Posterior cingulate gyrus (tissue), 11 donors: ENCODE data around the gene TAOK2.
A peak's percentile ranks its signal among the peaks of the same experiment; 100 is the strongest.
"Not testable (repeated sequence)": the region's sequence is repeated elsewhere in the genome, so short reads cannot be mapped to it uniquely, and the experiment has no call there.

Source experiments
- DNase-seq, 10 donors: peaks; one replicate each; pipeline versions ENCODE4 v3.0.0 to v3.0.0-alpha.2; 2020 to 2021; ENCODE audit warnings: mixed read lengths in 3 of 10
- intact Hi-C: fragments of 100-400 bp; cut with DNase I; formaldehyde crosslinking; loops from one replicate; pipeline ENCODE4 v1.15.1; 2023

The TAOK2 gene

GRCh38 chr16:29973384-29974246, at the start of gene TAOK2:
Gene TAOK2 (plus strand): TSS chr16:29973868. CDS start chr16:29977773, 3,905 bp downstream.
- intact Hi-C loops, result loop anchor here (1.0 to 5.0 kb wide), 3 partner anchors 22 to 111 kb away; partner anchors contain the start of genes CDIPT, HIRIP3 and SEZ6L2

GRCh38 chr16:29925105-29925756, 48.4 kb upstream of the TAOK2 start:
- peak in 1 of 10 donors; percentile 26 for DNase-seq

More at GRCh38 chr16:29973384-29974246, at the start of gene TAOK2:
- DNase-seq, result peak; percentile 97 to 100 (median 99)

GRCh38 chr16:29925781-29926710, 47.6 kb upstream of the TAOK2 start, which contains the start of gene KCTD13:
Gene KCTD13 (minus strand): TSS chr16:29926226. CDS start chr16:29926033, 193 bp downstream.
- intact Hi-C loops, result loop anchor here (2.0 to 5.0 kb wide), 2 partner anchors 25 to 36 kb away; partner anchors contain the start of genes ASPHD1 and TMEM219
- peak; percentile 76 to 97 (median 81) for DNase-seq

More at GRCh38 chr16:29925105-29925756, 48.4 kb upstream of the TAOK2 start:
- intact Hi-C loops, result loop anchor here (5.0 kb wide), 1 partner anchor 37 kb away; the partner anchor contains the start of gene TMEM219

GRCh38 chr16:29926711-29927052, 47.0 kb upstream of the TAOK2 start:
- peak in 1 of 10 donors; percentile 25 for DNase-seq
- intact Hi-C loops, result loop anchor here (2.0 to 5.0 kb wide), 2 partner anchors 26 to 36 kb away; partner anchors contain the start of genes ASPHD1 and TMEM219

DNA sequence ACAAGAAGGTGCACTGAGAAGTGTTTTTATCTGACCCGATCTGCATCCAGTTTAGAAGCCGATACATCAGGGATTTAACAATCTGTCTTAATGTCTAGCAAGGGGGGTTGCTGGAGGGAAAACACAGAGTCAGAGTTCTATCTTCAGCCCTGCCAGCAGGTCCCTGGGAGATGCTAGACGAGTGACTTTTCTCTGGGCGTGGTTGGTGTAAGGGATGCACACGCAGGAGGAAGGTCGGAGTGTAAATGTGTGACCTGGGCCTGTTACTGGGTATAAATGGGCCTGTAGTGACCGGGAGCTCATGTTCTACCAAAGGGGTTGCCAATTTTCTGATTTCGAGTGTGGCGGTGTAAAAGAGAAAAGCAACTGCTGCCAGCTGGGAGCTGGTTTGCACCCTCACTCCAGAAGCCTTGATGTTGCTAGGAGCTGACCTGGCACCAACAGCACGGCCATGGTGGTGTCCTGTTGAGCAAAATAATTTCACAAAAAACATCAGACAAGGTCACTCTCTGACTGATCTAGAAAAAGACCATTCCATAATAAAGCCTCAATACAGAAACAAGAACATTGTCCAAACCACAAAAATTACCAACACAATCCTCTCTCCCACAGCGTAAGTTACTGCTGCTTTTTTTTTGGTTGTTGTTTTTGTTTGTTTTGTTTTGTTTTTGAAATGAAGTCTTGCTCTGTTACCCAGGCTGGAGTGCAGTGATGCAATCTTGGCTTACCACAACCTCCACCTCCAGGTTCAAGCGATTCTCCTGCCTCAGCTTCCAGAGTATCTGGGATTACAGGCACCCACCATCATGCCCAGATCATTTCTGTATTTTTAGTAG, 46.4 kb upstream of the TAOK2 start:
- intact Hi-C loops, result loop anchor here (2.0 to 5.0 kb wide), 2 partner anchors 26 to 35 kb away; partner anchors contain the start of genes ASPHD1 and TMEM219
- DNase-seq, result peak in 3 of 10 donors; percentile 24 to 83 (median 30)

- intact Hi-C loops, DNase-seq: not testable (repeated sequence)
Observed at GRCh38 chr16:29931750-29932149, 41.9 kb upstream of the TAOK2 start.

DNA sequence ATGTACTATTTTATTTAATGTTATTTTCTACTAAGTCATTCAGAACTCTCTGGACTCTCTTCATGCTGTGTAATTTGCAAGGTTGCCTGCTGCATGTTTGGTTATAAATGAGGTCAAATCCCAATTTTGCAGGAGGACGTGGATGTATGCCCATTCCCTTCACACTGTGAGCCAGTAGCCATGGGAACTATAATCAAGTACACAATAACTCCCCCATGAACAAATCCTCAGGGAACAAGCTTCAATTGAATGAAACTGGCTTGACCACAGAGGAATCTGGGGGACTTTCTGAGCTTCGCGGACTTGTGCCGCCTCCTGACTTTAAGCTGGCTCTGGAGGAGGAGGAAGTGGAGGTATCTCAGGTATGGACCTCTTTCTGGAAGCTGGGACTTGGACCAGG, 33.0 kb upstream of the TAOK2 start:
- intact Hi-C loops, result no loop called here
- DNase-seq, result no peak

DNA sequence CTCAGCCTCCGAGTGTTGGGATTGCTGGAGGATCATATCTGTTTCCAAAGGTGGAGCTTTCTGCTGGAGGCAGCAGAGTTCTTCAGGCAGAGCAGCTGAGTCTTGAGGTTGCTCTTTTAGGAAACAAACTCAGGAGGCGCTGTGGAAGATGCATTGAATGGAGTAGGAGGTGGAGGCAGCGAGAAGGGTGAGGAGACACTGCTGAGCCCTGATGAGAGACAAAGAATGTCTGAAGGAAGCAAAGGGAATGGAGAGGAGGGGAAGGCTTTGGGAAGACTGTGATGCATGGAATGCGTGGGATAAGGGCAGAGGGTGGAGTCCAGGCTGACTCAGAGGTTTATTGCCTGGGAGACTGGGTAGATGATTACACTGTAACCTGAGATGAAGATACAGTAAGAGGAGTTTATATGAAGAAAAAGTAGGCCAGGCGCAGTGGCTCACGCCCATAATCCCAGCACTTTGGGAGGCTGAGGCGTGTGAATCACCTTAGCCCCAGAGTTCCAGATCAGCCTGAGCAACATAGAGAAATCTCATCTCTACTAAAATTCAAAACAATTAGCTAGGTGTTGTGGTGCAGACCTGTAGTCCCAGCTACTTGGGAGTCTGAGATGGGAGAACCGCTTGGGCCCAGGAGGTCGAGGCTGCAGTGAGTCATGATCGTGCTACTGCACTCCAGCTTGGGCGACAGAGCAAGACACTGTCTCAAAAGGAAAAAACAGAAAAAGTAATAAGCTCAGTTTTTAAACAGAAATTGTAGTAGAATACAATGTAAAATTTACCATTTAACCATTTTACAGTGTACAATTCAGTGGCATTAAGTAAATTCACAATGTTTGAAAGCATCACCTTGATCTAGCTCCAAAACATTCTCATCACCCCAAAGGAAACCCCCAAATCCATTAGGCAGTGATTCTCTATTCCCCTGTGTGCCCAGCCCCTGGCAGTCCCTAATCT, 29.5 kb upstream of the TAOK2 start:
- DNase-seq, result no peak
- intact Hi-C loops, result no loop called here

- DNase-seq, result no peak
- intact Hi-C loops, result no loop called here
Observed at GRCh38 chr16:29947897-29948296, 25.8 kb upstream of the TAOK2 start.

- intact Hi-C loops, result no loop called here
- DNase-seq, result no peak
Observed at GRCh38 chr16:29950806-29951461, 22.7 kb upstream of the TAOK2 start.

- intact Hi-C loops, result no loop called here
- DNase-seq, result no peak
Observed at GRCh38 chr16:29951625-29952365, 21.9 kb upstream of the TAOK2 start.

DNA sequence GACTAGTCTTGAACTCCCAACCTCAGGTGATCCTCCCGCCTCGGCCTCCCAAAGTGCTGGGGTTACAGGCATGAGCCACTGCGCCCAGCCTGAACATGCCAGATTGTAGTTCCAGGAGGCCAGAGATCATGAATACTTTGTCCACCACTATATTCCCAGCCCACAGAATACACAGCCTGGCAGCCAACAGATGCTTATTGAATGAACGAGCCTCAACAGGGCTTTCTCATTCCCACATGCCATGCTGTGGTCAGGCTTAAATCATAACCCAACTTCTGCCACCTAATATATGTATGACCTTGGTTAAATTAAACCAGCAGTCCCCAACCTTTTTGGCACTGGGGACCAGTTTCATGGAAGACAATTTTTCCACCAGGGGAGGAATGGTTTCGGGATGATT, 14.9 kb upstream of the TAOK2 start:
- DNase-seq, result no peak
- intact Hi-C loops, result no loop called here

DNA sequence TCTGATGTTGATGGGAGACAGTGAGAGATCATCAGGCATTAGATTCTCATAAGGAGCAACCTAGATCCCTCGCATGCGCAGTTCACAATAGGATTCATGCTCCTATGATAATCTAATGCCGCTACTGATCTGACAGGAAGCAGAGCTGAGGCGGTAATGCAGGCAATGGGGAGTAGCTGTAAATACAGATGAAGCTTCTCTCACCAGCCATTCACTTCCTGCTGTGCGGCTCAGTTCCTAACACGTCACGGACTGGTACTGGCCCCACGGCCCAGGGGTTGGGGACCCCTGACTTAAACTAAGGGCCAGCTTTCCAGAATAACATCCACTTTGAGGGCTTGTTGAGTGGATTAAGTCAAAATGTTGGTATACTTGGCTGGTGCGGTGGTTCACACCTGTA, 14.4 kb upstream of the TAOK2 start:
- no peak for DNase-seq
- intact Hi-C loops, result no loop called here

GRCh38 chr16:29959821-29960220, 13.8 kb upstream of the TAOK2 start:
- not testable (repeated sequence) for DNase-seq
- intact Hi-C loops, result loop anchor here (5.0 kb wide), 1 partner anchor 33 kb away; the partner anchor contains the start of gene KCTD13

GRCh38 chr16:29961127-29961478, 12.6 kb upstream of the TAOK2 start:
- DNase-seq, result no peak
- intact Hi-C loops, result loop anchor here (5.0 kb wide), 1 partner anchor 34 kb away; the partner anchor contains the start of gene KCTD13
